MM.1S (cell line): ENCODE results near the gene BMP7.

Source experiments
- CTCF ChIP-seq: fragments of 300-600 bp; sonication (generic); IDR thresholded peaks from 2 replicates; pipeline ENCODE4 v1.5.1; 2016; ENCODE audit warnings: antibody characterized with exemption, low read length, mixed read lengths
- EZH2 ChIP-seq: fragments of 300-600 bp; sonication (generic); optimal IDR thresholded peaks from 2 replicates; pipeline ENCODE3; 2017; ENCODE audit warnings: low read depth, mild to moderate bottlenecking, antibody characterized with exemption, low read length, mixed read lengths
- EZH2phosphoT487 ChIP-seq: fragments of 300-600 bp; sonication (generic); IDR thresholded peaks from 2 replicates; pipeline ENCODE4 v1.6.1; 2018; ENCODE audit warnings: antibody characterized with exemption, low read length

GRCh38 chr20:57268399-57269076, 2.1 kb upstream of the BMP7 start:
- no peak for TF ChIP-seq CTCF
- TF ChIP-seq EZH2: no peak
- TF ChIP-seq EZH2phosphoT487: no peak
